PC-3 (cell line): ENCODE measurements around the gene CELF5. TPM values are rescaled to one million over a fixed set of nuclear protein-coding genes. Genes with fewer than 3 reads are reported as not detected.

Source experiments
- ATAC-seq: fragments of 200-7000 bp; cut with Tn5 transposase; 2 replicates; pipeline ENCODE4 v1.9.1; 2020; ENCODE audit warnings: mild to moderate bottlenecking, moderate library complexity
- BruUV-seq: library from RNA; stranded (reverse); fragments of 400-500 nt; replicated peaks from 2 replicates; lab custom pipeline; 2021; lab: Mats Ljungman, UMichigan
- CTCF ChIA-PET: fragments of 300-600 bp; sonication (Branson Sonifier 250); formaldehyde crosslinking; loops from one replicate; lab custom pipeline; 2022; ENCODE audit warnings: antibody characterized with exemption; lab: Charles Lee
- POLR2A ChIA-PET: fragments of 300-600 bp; sonication (Branson Sonifier 250); formaldehyde crosslinking; loops from one replicate; lab custom pipeline; 2022; ENCODE audit warnings: antibody characterized with exemption; ENCODE audit not compliant: unreplicated experiment; lab: Charles Lee
- DNase-seq: peaks from one replicate; pipeline ENCODE4 v3.0.0-alpha.2; 2015
- H2AFZ ChIP-seq: fragments of 300-600 bp; sonication (generic); 2 replicates; pipeline ENCODE4 v1.6.0; 2016; ENCODE audit warnings: antibody characterized with exemption, low read length
- H3F3A ChIP-seq: fragments of 300-600 bp; sonication (generic); one replicate; pipeline ENCODE4 v1.6.0; 2017; ENCODE audit warnings: antibody characterized with exemption, low read length, control low read depth, mild to moderate bottlenecking; ENCODE audit not compliant: unreplicated experiment
- H3K27ac ChIP-seq: fragments of 300-600 bp; sonication (generic); 2 replicates; pipeline ENCODE4 v1.5.1; 2016; ENCODE audit warnings: mild to moderate bottlenecking, low read length
- H3K27me3 ChIP-seq: fragments of 300-600 bp; sonication (generic); 2 replicates; pipeline ENCODE4 v1.6.1; 2016; ENCODE audit warnings: low read length, mixed read lengths
- H3K36me3 ChIP-seq: fragments of 300-600 bp; sonication (generic); 2 replicates; pipeline ENCODE4 v1.6.1; 2016; ENCODE audit warnings: low read depth, mixed run types, low read length, mixed read lengths
- H3K4me1 ChIP-seq: fragments of 300-600 bp; sonication (generic); 2 replicates; pipeline ENCODE4 v1.5.1; 2016; ENCODE audit warnings: low read length; ENCODE audit not compliant: insufficient read depth
- H3K4me2 ChIP-seq: fragments of 300-600 bp; sonication (generic); 2 replicates; pipeline ENCODE4 v1.6.0; 2016; ENCODE audit warnings: low read length
- H3K4me3 ChIP-seq: fragments of 300-600 bp; sonication (generic); 2 replicates; pipeline ENCODE4 v1.5.1; 2016; ENCODE audit warnings: mild to moderate bottlenecking, low read length, mixed read lengths
- H3K79me2 ChIP-seq: fragments of 300-600 bp; sonication (generic); 2 replicates; pipeline ENCODE4 v1.6.1; 2017; ENCODE audit warnings: low read length, mixed read lengths
- H3K9ac ChIP-seq: fragments of 300-600 bp; sonication (generic); 2 replicates; pipeline ENCODE4 v1.6.0; 2016; ENCODE audit warnings: mild to moderate bottlenecking, low read length
- H3K9me2 ChIP-seq: fragments of 300-600 bp; sonication (generic); replicated peaks from 2 replicates; pipeline ENCODE4 v1.6.1; 2016; ENCODE audit warnings: mixed run types, low read length, mixed read lengths
- H3K9me3 ChIP-seq: fragments of 300-600 bp; sonication (generic); 2 replicates; pipeline ENCODE4 v1.6.1; 2016; ENCODE audit warnings: low read length, mixed read lengths
- H4K20me1 ChIP-seq: fragments of 300-600 bp; sonication (generic); 2 replicates; pipeline ENCODE4 v1.6.1; 2016; ENCODE audit warnings: low read length, mixed read lengths
- CTCF ChIP-seq: fragments of 300-600 bp; sonication (generic); conservative IDR thresholded peaks from 2 replicates; pipeline ENCODE4 v1.5.1; 2017; ENCODE audit warnings: antibody characterized with exemption, low read depth, mild to moderate bottlenecking, low read length
- EZH2 ChIP-seq: fragments of 300-600 bp; sonication (generic); IDR thresholded peaks from one replicate; pipeline ENCODE4 v1.6.1; 2017; ENCODE audit warnings: antibody characterized with exemption, mild to moderate bottlenecking, low read length; ENCODE audit not compliant: unreplicated experiment
- EZH2phosphoT487 ChIP-seq: fragments of 300-600 bp; sonication (generic); IDR thresholded peaks from 2 replicates; pipeline ENCODE4 v1.6.1; 2018; ENCODE audit warnings: mild to moderate bottlenecking, antibody characterized with exemption, low read length, borderline replicate concordance
- intact Hi-C: fragments of 100-400 bp; cut with micrococcal nuclease; formaldehyde crosslinking; loops from 2 replicates; pipeline ENCODE4 v1.9.0; 2023
- total RNA-seq: library from RNA; depleted of rRNA; stranded (reverse); fragments of >200 nt; gene quantifications from 2 replicates; pipeline ENCODE4 v1.2.3, GENCODE V29; 2014

CELF5 gene
- total RNA-seq, 1 experiment from 2014 or later = 0.44 TPM

- Histone ChIP-seq H3K27ac (no peak overlapping the region), H3K4me1 (peaks cover 6% of the 10 kb centered on the region; the same call in 1 of the 2 replicates), H3K4me2 (no peak overlapping the region), H4K20me1 (no peaks in the 10 kb centered on the region), H3K79me2 (no peaks in the 10 kb centered on the region), H3K9ac (no peak overlapping the region), H3K4me3 (no peak overlapping the region), H3F3A (no peaks in the 10 kb centered on the region), H3K27me3 (no peaks in the 10 kb centered on the region), H3K9me2 (no peaks in the 10 kb centered on the region), H3K9me3 (no peaks in the 10 kb centered on the region), H3K36me3 (no peaks in the 10 kb centered on the region), H2AFZ (no peak overlapping the region)
- ChIA-PET POLR2A (no interaction called here), CTCF (no interaction called here)
- intact Hi-C loops = no loop called here
- ATAC-seq (no peak), DNase-seq (no peak)
- no peak for TF ChIP-seq EZH2
- no peak for TF ChIP-seq EZH2phosphoT487
- TF ChIP-seq CTCF = no peak
- BruUV-seq = no TSS peak
Measured at GRCh38 chr19:3323026-3323425, 98.6 kb downstream of the CELF5 start.

- ATAC-seq = no peak
- no peaks in the 10 kb centered on the region for H3K9me2 ChIP-seq
- H3K79me2 ChIP-seq = no peaks in the 10 kb centered on the region
- no peaks in the 10 kb centered on the region for H3F3A ChIP-seq
- intact Hi-C loops = no loop called here
- no peak overlapping the region for H3K4me2 ChIP-seq
- H3K4me1 ChIP-seq = peaks cover 6% of the 10 kb centered on the region; the same call in 1 of the 2 replicates
- H3K4me3 ChIP-seq = no peak overlapping the region
- DNase-seq = no peak
- no TSS peak for BruUV-seq
- no peak overlapping the region for H3K9ac ChIP-seq
- H2AFZ ChIP-seq = no peak overlapping the region
- no peaks in the 10 kb centered on the region for H3K9me3 ChIP-seq
- POLR2A ChIA-PET = no interaction called here
- H3K36me3 ChIP-seq = no peaks in the 10 kb centered on the region
- H4K20me1 ChIP-seq = no peaks in the 10 kb centered on the region
- TF ChIP-seq CTCF = no peak
- TF ChIP-seq EZH2phosphoT487 = no peak
- TF ChIP-seq EZH2 = no peak
- H3K27me3 ChIP-seq = no peaks in the 10 kb centered on the region
- H3K27ac ChIP-seq = no peak overlapping the region
- CTCF ChIA-PET = no interaction called here
Measured at GRCh38 chr19:3323658-3324057, 99.2 kb downstream of the CELF5 start.

DNA sequence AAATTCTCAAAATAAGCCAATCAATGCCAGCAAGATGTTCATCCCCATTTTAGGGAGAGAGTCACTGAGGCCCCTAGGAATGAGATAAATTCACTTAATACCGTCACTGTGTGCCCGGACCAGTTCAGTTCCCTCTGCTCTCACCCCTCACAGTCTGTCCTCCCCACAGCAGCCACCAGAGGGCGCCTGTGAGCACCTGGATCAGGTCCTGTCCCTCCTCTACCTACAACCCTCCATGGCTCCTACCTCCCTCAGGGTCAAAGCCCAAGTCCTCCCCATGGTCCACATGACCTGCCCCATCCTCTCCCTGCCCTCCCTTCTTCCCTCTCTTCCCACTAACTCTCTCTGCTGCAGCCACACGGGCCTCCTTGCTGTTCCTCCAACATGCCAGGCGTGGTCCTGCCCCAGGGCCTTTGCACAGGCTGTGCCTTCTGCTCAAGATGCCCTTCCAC is 100.0 kb downstream of the CELF5 start:
- no peaks in the 10 kb centered on the region for H3F3A ChIP-seq
- H3K4me3 ChIP-seq = no peak overlapping the region
- no peaks in the 10 kb centered on the region for H3K9me2 ChIP-seq
- no peaks in the 10 kb centered on the region for H3K79me2 ChIP-seq
- H3K27me3 ChIP-seq = no peaks in the 10 kb centered on the region
- no peaks in the 10 kb centered on the region for H4K20me1 ChIP-seq
- no peaks in the 10 kb centered on the region for H3K36me3 ChIP-seq
- ChIA-PET POLR2A (no interaction called here), CTCF (interaction anchor here (2.1 kb wide), 1 partner anchor 105 kb away, joined by 7 read pairs; no protein-coding TSS in a partner anchor)
- H2AFZ ChIP-seq = no peak overlapping the region
- BruUV-seq = no TSS peak
- ATAC-seq (peak; percentile 43), DNase-seq (peak; percentile 51)
- intact Hi-C loops = no loop called here
- peaks cover 5% of the 10 kb centered on the region; the same call in 1 of the 2 replicates for H3K4me1 ChIP-seq
- no peak overlapping the region for H3K4me2 ChIP-seq
- no peak overlapping the region for H3K9ac ChIP-seq
- H3K9me3 ChIP-seq = no peaks in the 10 kb centered on the region
- TF ChIP-seq EZH2 (no peak), CTCF (peak; percentile 77)
- H3K27ac ChIP-seq = no peak overlapping the region
